HL-60/S4 (cell line): ENCODE data around the gene FCSK.
"Not testable (repeated sequence)": the region's sequence is repeated elsewhere in the genome, so short reads cannot be mapped to it uniquely, and the experiment has no call there.

Experiments used
- in situ Hi-C: fragments of 300-500 bp; cut with MboI; formaldehyde crosslinking; loops from 2 replicates; pipeline ENCODE4 v1.14.3; 2022; ENCODE audit warnings: low sequenced_read_pairs

FCSK gene

GRCh38 chr16:70430667-70431536, 23.5 kb upstream of the FCSK start:
- in situ Hi-C loops, result no loop called here

GRCh38 chr16:70432356-70432722, 22.1 kb upstream of the FCSK start:
- in situ Hi-C loops, result no loop called here

- in situ Hi-C loops, result no loop called here
These were observed 21.5 kb upstream of the FCSK start for GRCh38 chr16:70432723-70433457.

GRCh38 chr16:70433458-70434103, 20.8 kb upstream of the FCSK start:
- in situ Hi-C loops, result no loop called here

GRCh38 chr16:70434484-70435260, 19.7 kb upstream of the FCSK start:
- in situ Hi-C loops, result no loop called here

- in situ Hi-C loops, result no loop called here
These were observed 17.3 kb upstream of the FCSK start for GRCh38 chr16:70437017-70437581.

GRCh38 chr16:70437582-70438557, 16.5 kb upstream of the FCSK start:
- in situ Hi-C loops, result no loop called here

- in situ Hi-C loops, result no loop called here
These were observed 15.8 kb upstream of the FCSK start for GRCh38 chr16:70438585-70438968.

- in situ Hi-C loops, result no loop called here
These were observed 15.2 kb upstream of the FCSK start, which contains the start of gene ST3GAL2 for GRCh38 chr16:70438969-70439862. ST3GAL2 (minus strand) TSS chr16:70439100; CDS start chr16:70398530, 40,570 bp downstream.

GRCh38 chr16:70440009-70440692, 14.2 kb upstream of the FCSK start:
- in situ Hi-C loops, result no loop called here

GRCh38 chr16:70441406-70441990, 12.9 kb upstream of the FCSK start:
- in situ Hi-C loops, result no loop called here

GRCh38 chr16:70442344-70442743, 12.1 kb upstream of the FCSK start:
- in situ Hi-C loops, result no loop called here

- in situ Hi-C loops, result no loop called here
These were observed 9.9 kb upstream of the FCSK start for GRCh38 chr16:70444249-70445063.

- in situ Hi-C loops, result no loop called here
These were observed 6.3 kb upstream of the FCSK start for GRCh38 chr16:70448075-70448474.

- in situ Hi-C loops, result not testable (repeated sequence)
These were observed 4.0 kb upstream of the FCSK start for GRCh38 chr16:70450142-70451003.

- in situ Hi-C loops, result not testable (repeated sequence)
These were observed 3.4 kb upstream of the FCSK start for GRCh38 chr16:70451004-70451340.
